Esophagus (tissue), 2 donors: ENCODE data around the gene FRMD5. TPM values are rescaled to one million over a fixed set of nuclear protein-coding genes. Genes with fewer than 3 reads are reported as not detected.

Source experiments
- H3K27ac ChIP-seq, 2 donors: one replicate each; pipeline ENCODE4 v1.5.1; 2013; ENCODE audit warnings: low read depth in 2 of 2, mild to moderate bottlenecking in 2 of 2, inconsistent platforms in 1 of 2, low read length in 1 of 2, moderate library complexity in 1 of 2
- H3K27me3 ChIP-seq, 2 donors: one replicate each; pipeline ENCODE4 v1.6.1; 2013; ENCODE audit warnings: low read length in 2 of 2, control low read depth in 1 of 2, mild to moderate bottlenecking in 1 of 2; ENCODE audit not compliant: insufficient read depth in 2 of 2, control insufficient read depth in 1 of 2
- H3K36me3 ChIP-seq, 2 donors: one replicate each; pipeline ENCODE4 v1.6.1; 2013; ENCODE audit warnings: low read length in 1 of 2; ENCODE audit not compliant: control insufficient read depth in 2 of 2, insufficient read depth in 2 of 2
- H3K4me1 ChIP-seq, 2 donors: one replicate each; pipeline ENCODE4 v1.6.1; 2013; ENCODE audit warnings: low read length in 1 of 2; ENCODE audit not compliant: control insufficient read depth in 2 of 2, insufficient read depth in 2 of 2
- H3K4me3 ChIP-seq, 2 donors: one replicate each; pipeline ENCODE4 v1.5.1; 2013; ENCODE audit warnings: low read length in 2 of 2, mild to moderate bottlenecking in 2 of 2, low read depth in 1 of 2, moderate library complexity in 1 of 2
- H3K9me3 ChIP-seq, 2 donors: one replicate each; pipeline ENCODE4 v1.6.1; 2013; ENCODE audit warnings: mild to moderate bottlenecking in 2 of 2, low read depth in 1 of 2, low read length in 1 of 2, moderate library complexity in 1 of 2; ENCODE audit not compliant: control insufficient read depth in 2 of 2, insufficient read depth in 1 of 2
- WGBS, 2 donors: extraction: QIAGEN DNeasy Blood & Tissue Kit; methylation state at CpG; one replicate each; pipeline ENCODE4 v1.1.7; 2013; 5-methylcytosine and 5-hydroxymethylcytosine counted together
- polyA plus RNA-seq, 2 donors: library from polyadenylated mRNA; stranded (reverse); fragments of 200-250 nt; gene quantifications; one replicate each; pipeline ENCODE4 v1.2.3, GENCODE V29; 2013
- donor health status: healthy with polysubstance abuse.
- donor health status: Bipolar disorder and iron deficiency.

The FRMD5 gene
- polyA plus RNA-seq, 2 donors, result 0.04 to 0.09 TPM

GRCh38 chr15:43981576-43981975 lies 213.5 kb downstream of the FRMD5 start:
- Histone ChIP-seq H3K36me3 (no peaks in the 10 kb centered on the region), H3K4me1 (no peaks in the 10 kb centered on the region), H3K27me3 (no peaks in the 10 kb centered on the region), H3K4me3 (no peak overlapping the region), H3K9me3 (no peaks in the 10 kb centered on the region), H3K27ac (no peak overlapping the region)
- WGBS, 2 donors, result 47 to 62% methylated on average over 2 of the region's 2 CpGs

- 84 to 85% methylated on average over 5 of the region's 5 CpGs for WGBS, 2 donors
- H3K4me1 ChIP-seq, result no peaks in the 10 kb centered on the region
- H3K9me3 ChIP-seq, result no peaks in the 10 kb centered on the region
- H3K27ac ChIP-seq, result no peak overlapping the region
- H3K36me3 ChIP-seq, result no peaks in the 10 kb centered on the region
- no peaks in the 10 kb centered on the region for H3K27me3 ChIP-seq
- no peak overlapping the region for H3K4me3 ChIP-seq
These were observed 217.8 kb downstream of the FRMD5 start for GRCh38 chr15:43977072-43977884.

GRCh38 chr15:43975770-43976169 lies 219.3 kb downstream of the FRMD5 start:
- H3K27ac ChIP-seq, result no peak overlapping the region
- no peak overlapping the region for H3K4me3 ChIP-seq
- H3K9me3 ChIP-seq, result no peaks in the 10 kb centered on the region
- no peaks in the 10 kb centered on the region for H3K4me1 ChIP-seq
- H3K36me3 ChIP-seq, result no peaks in the 10 kb centered on the region
- no peaks in the 10 kb centered on the region for H3K27me3 ChIP-seq
- WGBS, 2 donors, result 71 to 84% methylated on average over 1 of the region's 1 CpG

GRCh38 chr15:43975326-43975725 lies 219.7 kb downstream of the FRMD5 start:
- Histone ChIP-seq H3K9me3 (no peaks in the 10 kb centered on the region), H3K36me3 (no peaks in the 10 kb centered on the region), H3K4me1 (no peaks in the 10 kb centered on the region), H3K27ac (no peak overlapping the region), H3K27me3 (no peaks in the 10 kb centered on the region), H3K4me3 (no peak overlapping the region)
- WGBS, 2 donors, result 54 to 58% methylated on average over 4 of the region's 4 CpGs

GRCh38 chr15:43974852-43975251 lies 220.2 kb downstream of the FRMD5 start:
- Histone ChIP-seq H3K27ac (no peak overlapping the region), H3K27me3 (no peaks in the 10 kb centered on the region), H3K4me3 (no peak overlapping the region), H3K36me3 (no peaks in the 10 kb centered on the region), H3K4me1 (no peaks in the 10 kb centered on the region), H3K9me3 (no peaks in the 10 kb centered on the region)
- WGBS, 2 donors, result 51 to 76% methylated on average over 3 of the region's 3 CpGs

GRCh38 chr15:43969802-43970375 lies 225.2 kb downstream of the FRMD5 start:
- Histone ChIP-seq H3K4me3 (no peak overlapping the region), H3K27ac (no peak overlapping the region), H3K4me1 (no peaks in the 10 kb centered on the region), H3K36me3 (no peaks in the 10 kb centered on the region), H3K27me3 (no peaks in the 10 kb centered on the region), H3K9me3 (no peaks in the 10 kb centered on the region)
- WGBS, 2 donors, result 94 to 96% methylated on average over 1 of the region's 1 CpG

GRCh38 chr15:43968551-43968950 lies 226.5 kb downstream of the FRMD5 start:
- no peaks in the 10 kb centered on the region for H3K36me3 ChIP-seq
- no peak overlapping the region for H3K27ac ChIP-seq
- WGBS, 2 donors, result 64 to 67% methylated on average over 3 of the region's 3 CpGs
- H3K4me3 ChIP-seq, result no peak overlapping the region
- H3K27me3 ChIP-seq, result no peaks in the 10 kb centered on the region
- H3K9me3 ChIP-seq, result no peaks in the 10 kb centered on the region
- no peaks in the 10 kb centered on the region for H3K4me1 ChIP-seq

- Histone ChIP-seq H3K4me3 (no peak overlapping the region), H3K36me3 (no peaks in the 10 kb centered on the region), H3K4me1 (no peaks in the 10 kb centered on the region), H3K9me3 (no peaks in the 10 kb centered on the region), H3K27me3 (no peaks in the 10 kb centered on the region), H3K27ac (no peak overlapping the region)
These were observed 228.4 kb downstream of the FRMD5 start for GRCh38 chr15:43966646-43967045.

- no peaks in the 10 kb centered on the region for H3K9me3 ChIP-seq
- H3K36me3 ChIP-seq, result no peaks in the 10 kb centered on the region
- no peaks in the 10 kb centered on the region for H3K27me3 ChIP-seq
- no peak overlapping the region for H3K27ac ChIP-seq
- no peak overlapping the region for H3K4me3 ChIP-seq
- no peaks in the 10 kb centered on the region for H3K4me1 ChIP-seq
- WGBS, 2 donors, result 24 to 46% methylated on average over 2 of the region's 2 CpGs
These were observed 236.2 kb downstream of the FRMD5 start for GRCh38 chr15:43958861-43959330.

- Histone ChIP-seq H3K4me3 (no peak overlapping the region), H3K36me3 (no peaks in the 10 kb centered on the region), H3K27ac (no peak overlapping the region), H3K9me3 (no peaks in the 10 kb centered on the region), H3K4me1 (no peaks in the 10 kb centered on the region), H3K27me3 (no peaks in the 10 kb centered on the region)
- WGBS, 2 donors, result 83 to 84% methylated on average over 1 of the region's 1 CpG
These were observed 237.3 kb downstream of the FRMD5 start for GRCh38 chr15:43957724-43958123.
